Measurements from ENCODE around the gene PCDHGC3.

The PCDHGC3 gene

GRCh38 chr5:141525653-141526052 is 49.9 kb downstream of the PCDHGC3 start:
- Histone ChIP-seq H3K36me3 (ENCODE audit: control insufficient read depth, insufficient read depth, low read length, severe bottlenecking) (no peaks in the 10 kb centered on the region), H3K27me3 (replicated peaks; ENCODE audit: control insufficient read depth, insufficient read depth, low read length) (no peaks in the 10 kb centered on the region), H3K4me3 (ENCODE audit: low read length) (peak overlapping the region; percentile 36), H3K4me1 (ENCODE audit: control insufficient read depth, insufficient read depth, low read length) (peaks cover 63% of the 10 kb centered on the region), H3K9me3 (ENCODE audit: control insufficient read depth, low read length) (no peaks in the 10 kb centered on the region), H3K9ac (ENCODE audit: low read length) (peak overlapping the region; percentile 61)
- DNase-seq (ENCODE audit: low read depth), result no peak

GRCh38 chr5:141527426-141527825 is 51.7 kb downstream of the PCDHGC3 start:
- peaks cover 46% of the 10 kb centered on the region for H3K4me1 ChIP-seq (ENCODE audit: control insufficient read depth, insufficient read depth, low read length)

More at GRCh38 chr5:141527426-141527825, 51.7 kb downstream of the PCDHGC3 start:
- DNase-seq (ENCODE audit: low read depth), result no peak
- H3K4me3 ChIP-seq (ENCODE audit: low read length), result no peak overlapping the region
- peak overlapping the region; percentile 32 for H3K9ac ChIP-seq (ENCODE audit: low read length)
- no peaks in the 10 kb centered on the region for H3K27me3 ChIP-seq (replicated peaks; ENCODE audit: control insufficient read depth, insufficient read depth, low read length)
- no peaks in the 10 kb centered on the region for H3K9me3 ChIP-seq (ENCODE audit: control insufficient read depth, low read length)
- H3K36me3 ChIP-seq (ENCODE audit: control insufficient read depth, insufficient read depth, low read length, severe bottlenecking), result no peaks in the 10 kb centered on the region

All from adipocyte (in vitro differentiated cells).